H9 (cell line): ENCODE measurements around the gene CACNG8. TPM values are rescaled to one million over a fixed set of nuclear protein-coding genes. Genes with fewer than 3 reads are reported as not detected.

Experiments
- DNase-seq: peaks from one replicate; pipeline ENCODE4 v3.0.0-alpha.2; 2017
- H2AFZ ChIP-seq: one replicate; pipeline ENCODE4 v1.6.1; 2013; ENCODE audit warnings: mild to moderate bottlenecking, low read length, control low read depth, moderate library complexity
- H2AK5ac ChIP-seq: 2 replicates; pipeline ENCODE4 v1.6.1; 2013; ENCODE audit warnings: low read length, control low read depth, mixed read lengths; ENCODE audit not compliant: insufficient read length
- H2BK120ac ChIP-seq: one replicate; pipeline ENCODE4 v1.6.1; 2013; ENCODE audit warnings: low read depth, mild to moderate bottlenecking, low read length, control low read depth, inconsistent platforms; ENCODE audit not compliant: poor library complexity, severe bottlenecking
- H2BK12ac ChIP-seq: 2 replicates; pipeline ENCODE4 v1.6.1; 2013; ENCODE audit warnings: low read length, control low read depth, mixed read lengths, low read depth; ENCODE audit not compliant: insufficient read length
- H2BK15ac ChIP-seq: 2 replicates; pipeline ENCODE4 v1.6.1; 2013; ENCODE audit warnings: low read depth, low read length, control low read depth
- H2BK20ac ChIP-seq: one replicate; pipeline ENCODE4 v1.6.1; 2013; ENCODE audit warnings: low read depth, mild to moderate bottlenecking, low read length, control low read depth, inconsistent platforms; ENCODE audit not compliant: poor library complexity, severe bottlenecking
- H2BK5ac ChIP-seq: 2 replicates; pipeline ENCODE4 v1.6.1; 2013; ENCODE audit warnings: low read length, control low read depth, mixed read lengths; ENCODE audit not compliant: insufficient read length
- H3K14ac ChIP-seq: 2 replicates; pipeline ENCODE4 v1.6.1; 2013; ENCODE audit warnings: low read length, control low read depth; ENCODE audit not compliant: insufficient read depth
- H3K18ac ChIP-seq: 2 replicates; pipeline ENCODE4 v1.6.1; 2013; ENCODE audit warnings: low read depth, mild to moderate bottlenecking, mixed read lengths, low read length, control low read depth; ENCODE audit not compliant: insufficient read length
- H3K23ac ChIP-seq: 2 replicates; pipeline ENCODE4 v1.6.1; 2013; ENCODE audit warnings: low read length, control low read depth, mixed read lengths, low read depth; ENCODE audit not compliant: insufficient read length
- H3K23me2 ChIP-seq: 2 replicates; pipeline ENCODE4 v1.6.1; 2013; ENCODE audit warnings: low read depth, mild to moderate bottlenecking, mixed read lengths, low read length, control low read depth; ENCODE audit not compliant: insufficient read length, poor library complexity, severe bottlenecking
- H3K27ac ChIP-seq: 2 replicates; pipeline ENCODE4 v1.5.1; 2013; ENCODE audit warnings: low read length, control low read depth, mixed read lengths, low read depth; ENCODE audit not compliant: insufficient read length
- H3K27me3 ChIP-seq: 2 replicates; pipeline ENCODE4 v1.6.1; 2013; ENCODE audit warnings: low read length, control low read depth, inconsistent platforms; ENCODE audit not compliant: insufficient read depth
- H3K4ac ChIP-seq: 2 replicates; pipeline ENCODE4 v1.6.1; 2013; ENCODE audit warnings: low read depth, mild to moderate bottlenecking, control low read depth, inconsistent platforms, low read length, moderate library complexity
- H3K4me1 ChIP-seq: 2 replicates; pipeline ENCODE4 v1.6.1; 2013; ENCODE audit warnings: low read length, control low read depth, inconsistent platforms; ENCODE audit not compliant: insufficient read depth
- H3K4me2 ChIP-seq: 2 replicates; pipeline ENCODE4 v1.6.1; 2013; ENCODE audit warnings: low read length, control low read depth, mixed read lengths; ENCODE audit not compliant: insufficient read length, insufficient read depth
- H3K56ac ChIP-seq: 2 replicates; pipeline ENCODE4 v1.6.1; 2013; ENCODE audit warnings: low read depth, mild to moderate bottlenecking, mixed read lengths, low read length, control low read depth; ENCODE audit not compliant: insufficient read length
- H3K79me1 ChIP-seq: 2 replicates; pipeline ENCODE4 v1.6.1; 2013; ENCODE audit warnings: low read depth, mild to moderate bottlenecking, moderate library complexity, low read length, control low read depth, inconsistent platforms; ENCODE audit not compliant: insufficient read depth, poor library complexity, severe bottlenecking
- H3K79me2 ChIP-seq: 2 replicates; pipeline ENCODE4 v1.6.1; 2013; ENCODE audit warnings: low read length, control low read depth, inconsistent platforms; ENCODE audit not compliant: insufficient read depth
- H3K9ac ChIP-seq: 2 replicates; pipeline ENCODE4 v1.6.1; 2013; ENCODE audit warnings: low read length, control low read depth, mixed read lengths; ENCODE audit not compliant: insufficient read length; ENCODE audit errors: extremely low read depth
- H3K9me3 ChIP-seq: one replicate; pipeline ENCODE4 v1.6.1; 2013; ENCODE audit warnings: low read depth, low read length, inconsistent platforms; ENCODE audit not compliant: control insufficient read depth
- H3T11ph ChIP-seq: one replicate; pipeline ENCODE4 v1.6.1; 2013; ENCODE audit warnings: mild to moderate bottlenecking, low read length, control low read depth, inconsistent platforms
- H4K20me1 ChIP-seq: one replicate; pipeline ENCODE4 v1.6.1; 2013; ENCODE audit not compliant: control insufficient read depth, insufficient read length, insufficient read depth
- H4K5ac ChIP-seq: 2 replicates; pipeline ENCODE4 v1.6.1; 2013; ENCODE audit warnings: low read depth, mild to moderate bottlenecking, mixed read lengths, low read length, control low read depth; ENCODE audit not compliant: insufficient read length
- H4K8ac ChIP-seq: replicated peaks from 2 replicates; pipeline ENCODE4 v1.6.1; 2013; ENCODE audit warnings: low read length, control low read depth, mixed read lengths, low read depth; ENCODE audit not compliant: insufficient read length
- H4K91ac ChIP-seq: 2 replicates; pipeline ENCODE4 v1.6.1; 2013; ENCODE audit warnings: low read depth, mild to moderate bottlenecking, moderate library complexity, mixed read lengths, low read length, control low read depth; ENCODE audit not compliant: insufficient read length
- H3K27ac Mint-ChIP-seq, 3 experiments: 2 replicates in 2 of 3; 3 replicates in 1 of 3; pipeline ENCODE4 v1.8.0; 2020 to 2021; ENCODE audit warnings: mixed read lengths in 3 of 3, mild to moderate bottlenecking in 1 of 3, moderate library complexity in 1 of 3
- H3K27me3 Mint-ChIP-seq: 2 replicates; pipeline ENCODE4 v1.8.0; 2021; ENCODE audit warnings: low read depth, mild to moderate bottlenecking, moderate library complexity, mixed read lengths
- H3K36me3 Mint-ChIP-seq, 3 experiments: 2 replicates in 2 of 3; 3 replicates in 1 of 3; pipeline ENCODE4 v1.8.0; 2020 to 2021; ENCODE audit warnings: low read depth in 3 of 3, mixed read lengths in 3 of 3; ENCODE audit not compliant: insufficient read depth in 1 of 3
- H3K4me1 Mint-ChIP-seq, 2 experiments: 2 replicates each; pipeline ENCODE4 v1.8.0; 2020; ENCODE audit warnings: mixed read lengths in 2 of 2
- H3K4me3 Mint-ChIP-seq, 2 experiments: 2 replicates in 1 of 2; 3 replicates in 1 of 2; pipeline ENCODE4 v1.8.0; 2020 to 2021; ENCODE audit warnings: mild to moderate bottlenecking in 2 of 2, mixed read lengths in 2 of 2, moderate library complexity in 1 of 2
- H3K9me3 Mint-ChIP-seq, 2 experiments: 2 replicates in 1 of 2; 3 replicates in 1 of 2; pipeline ENCODE4 v1.8.0; 2020; ENCODE audit warnings: mild to moderate bottlenecking in 2 of 2, mixed read lengths in 2 of 2, moderate library complexity in 1 of 2
- WGBS: extraction: QIAGEN DNeasy Blood & Tissue Kit; methylation state at CpG from one replicate; pipeline ENCODE4 v1.1.7; 2013; ENCODE audit warnings: missing lambda C conversion rate, low lambda C conversion rate, mixed read lengths; ENCODE audit not compliant: insufficient read length; ENCODE audit errors: extremely low coverage; 5-methylcytosine and 5-hydroxymethylcytosine counted together
- total RNA-seq: library from RNA; stranded (reverse); gene quantifications from 2 replicates; pipeline ENCODE4 v1.2.1, GENCODE V29; 2021
- TF ChIP-seq, protein P1 (sequence below): fragments of 200-600 bp; sonication (generic); conservative IDR thresholded peaks from 3 replicates; pipeline ENCODE4 v1.8.0; 2021; ENCODE audit warnings: antibody characterized with exemption, mild to moderate bottlenecking

The CACNG8 gene
- total RNA-seq, 1 experiment from 2014 or later: 7.1 TPM

DNA sequence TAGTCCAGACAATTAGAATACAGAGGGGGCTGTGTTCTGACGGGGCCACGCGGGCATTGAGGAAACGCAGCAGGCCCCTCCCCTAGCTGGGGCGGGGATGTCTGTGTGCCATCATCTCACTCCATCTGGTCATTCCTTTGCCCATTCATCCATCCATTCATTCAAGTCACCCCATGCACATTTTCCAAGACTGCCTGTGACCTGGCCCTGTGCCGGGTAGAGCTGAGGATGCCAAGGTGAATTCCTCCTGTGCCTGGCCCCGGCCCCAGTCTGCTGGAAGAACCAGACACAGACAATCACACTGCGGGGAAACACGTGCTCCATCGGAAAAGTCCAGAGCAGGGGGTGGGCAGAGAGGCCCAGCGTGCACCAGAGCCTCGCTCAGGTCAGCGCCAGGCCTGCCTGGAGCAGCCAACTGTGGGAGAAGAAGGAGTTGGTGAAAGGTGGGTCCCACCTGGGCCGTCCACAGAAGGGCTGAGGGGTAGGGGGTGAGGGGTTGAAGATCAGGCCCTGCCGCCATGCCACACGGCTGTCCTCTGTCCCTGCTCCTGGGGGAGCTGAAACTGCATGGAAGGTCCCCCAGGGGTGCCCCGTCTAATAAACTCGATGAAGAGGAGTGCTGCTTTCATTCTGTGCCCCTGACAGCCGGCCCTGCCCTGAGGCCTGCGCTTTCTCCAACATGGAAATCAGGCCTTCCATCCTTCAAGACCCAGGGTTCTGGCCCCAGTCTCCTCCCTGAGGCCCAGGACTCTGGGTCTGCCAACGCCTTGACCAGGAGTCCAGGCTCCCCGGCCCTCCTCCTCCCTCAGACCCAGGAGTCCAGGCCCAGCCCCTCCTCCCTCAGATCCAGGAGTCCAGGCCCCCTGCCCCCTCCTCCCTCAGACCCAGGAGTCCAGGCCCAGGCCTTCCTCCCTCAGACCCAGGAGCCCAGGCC is 27.1 kb downstream of the CACNG8 start:
- Histone ChIP-seq H2BK15ac (no peak overlapping the region), H3K4me2 (no peak overlapping the region), H3K4ac (no peak overlapping the region), H3T11ph (no peak overlapping the region), H2BK12ac (no peak overlapping the region), H4K91ac (no peak overlapping the region), H2AFZ (no peak overlapping the region), H2BK5ac (no peak overlapping the region), H3K79me2 (no peaks in the 10 kb centered on the region), H3K27me3 (no peaks in the 10 kb centered on the region; the same call in 1 of the 2 replicates), H3K9ac (no peak overlapping the region), H4K5ac (no peak overlapping the region), H3K27ac (no peak overlapping the region), H3K4me1 (no peaks in the 10 kb centered on the region), H2AK5ac (no peak overlapping the region), H3K9me3 (no peaks in the 10 kb centered on the region), H3K56ac (no peak overlapping the region), H3K18ac (no peak overlapping the region), H2BK120ac (no peak overlapping the region), H4K20me1 (no peaks in the 10 kb centered on the region), H3K14ac (no peak overlapping the region), H3K23ac (no peak overlapping the region), H4K8ac (no peak overlapping the region), H3K23me2 (peaks cover 5% of the 10 kb centered on the region), H3K79me1 (no peaks in the 10 kb centered on the region), H2BK20ac (no peak overlapping the region)
- Mint-ChIP-seq H3K36me3 (no peaks in the 10 kb centered on the region; a peak in 1 of 7 replicates), H3K27ac (peak overlapping the region in 2 of 3 experiments; percentile 12 to 63; a peak in 2 of 7 replicates), H3K4me3 (no peak overlapping the region; a peak in 1 of 5 replicates), H3K4me1 (peaks cover 4 to 19% of the 10 kb centered on the region in 2 experiments), H3K27me3 (peaks cover 30% of the 10 kb centered on the region), H3K9me3 (no peaks in the 10 kb centered on the region; a peak in 1 of 5 replicates)
- no CpG with 5 or more reads among the region's 22 CpGs for WGBS
- TF ChIP-seq, protein P1, sequence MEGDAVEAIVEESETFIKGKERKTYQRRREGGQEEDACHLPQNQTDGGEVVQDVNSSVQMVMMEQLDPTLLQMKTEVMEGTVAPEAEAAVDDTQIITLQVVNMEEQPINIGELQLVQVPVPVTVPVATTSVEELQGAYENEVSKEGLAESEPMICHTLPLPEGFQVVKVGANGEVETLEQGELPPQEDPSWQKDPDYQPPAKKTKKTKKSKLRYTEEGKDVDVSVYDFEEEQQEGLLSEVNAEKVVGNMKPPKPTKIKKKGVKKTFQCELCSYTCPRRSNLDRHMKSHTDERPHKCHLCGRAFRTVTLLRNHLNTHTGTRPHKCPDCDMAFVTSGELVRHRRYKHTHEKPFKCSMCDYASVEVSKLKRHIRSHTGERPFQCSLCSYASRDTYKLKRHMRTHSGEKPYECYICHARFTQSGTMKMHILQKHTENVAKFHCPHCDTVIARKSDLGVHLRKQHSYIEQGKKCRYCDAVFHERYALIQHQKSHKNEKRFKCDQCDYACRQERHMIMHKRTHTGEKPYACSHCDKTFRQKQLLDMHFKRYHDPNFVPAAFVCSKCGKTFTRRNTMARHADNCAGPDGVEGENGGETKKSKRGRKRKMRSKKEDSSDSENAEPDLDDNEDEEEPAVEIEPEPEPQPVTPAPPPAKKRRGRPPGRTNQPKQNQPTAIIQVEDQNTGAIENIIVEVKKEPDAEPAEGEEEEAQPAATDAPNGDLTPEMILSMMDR: no peak
- no peak for DNase-seq
